SK-N-SH treated with all-trans-retinoic acid at 6 μM for 48 hours (cell line): Measurements from ENCODE around the gene SCNN1B.

Experiments
- ATAC-seq: fragments of 200-7000 bp; cut with Tn5 transposase; 3 replicates; pipeline ENCODE4 v1.9.1; 2020; ENCODE audit warnings: mild to moderate bottlenecking, moderate library complexity
- ARNTL ChIP-seq: fragments of 450-650 bp; formaldehyde crosslinking; IDR thresholded peaks from 2 replicates; pipeline ENCODE4 v1.5.0; 2020; ENCODE audit warnings: low read depth, mild to moderate bottlenecking, moderate library complexity, borderline replicate concordance
- CREB5 ChIP-seq: fragments of 250-450 bp; sonication (Bioruptor Pico); IDR thresholded peaks from 2 replicates; pipeline ENCODE4 v1.5.1; 2020; ENCODE audit warnings: low read depth, mild to moderate bottlenecking, moderate library complexity
- CSDC2 ChIP-seq: fragments of 250-450 bp; sonication (Bioruptor Pico); IDR thresholded peaks from 2 replicates; pipeline ENCODE4 v1.5.0; 2020; ENCODE audit warnings: mild to moderate bottlenecking, moderate library complexity
- CSRNP3 ChIP-seq: fragments of 250-450 bp; sonication (Bioruptor Pico); IDR thresholded peaks from 2 replicates; pipeline ENCODE4 v1.5.1; 2021; ENCODE audit warnings: mild to moderate bottlenecking, moderate library complexity
- ESRRG ChIP-seq: fragments of 250-450 bp; sonication (Bioruptor Pico); IDR thresholded peaks from 2 replicates; pipeline ENCODE4 v1.6.1; 2021; ENCODE audit warnings: mild to moderate bottlenecking
- GLIS3 ChIP-seq: fragments of 250-450 bp; sonication (Bioruptor Pico); IDR thresholded peaks from 2 replicates; pipeline ENCODE4 v1.5.0; 2020; ENCODE audit warnings: mild to moderate bottlenecking, moderate library complexity
- ISL1 ChIP-seq: fragments of 250-450 bp; sonication (Bioruptor Pico); IDR thresholded peaks from 2 replicates; pipeline ENCODE4 v2.1.2; 2022; ENCODE audit warnings: mild to moderate bottlenecking, moderate library complexity
- OSR1 ChIP-seq: fragments of 250-450 bp; sonication (Bioruptor Pico); IDR thresholded peaks from 2 replicates; pipeline ENCODE4 v1.8.0; 2022; ENCODE audit warnings: moderate library complexity, mild to moderate bottlenecking, inconsistent platforms
- PATZ1 ChIP-seq: fragments of 250-450 bp; sonication (Bioruptor Pico); IDR thresholded peaks from 2 replicates; pipeline ENCODE4 v1.8.0; 2020; ENCODE audit warnings: mild to moderate bottlenecking, moderate library complexity, borderline replicate concordance
- POU6F1 ChIP-seq: fragments of 250-450 bp; sonication (Bioruptor Pico); IDR thresholded peaks from 2 replicates; pipeline ENCODE4 v1.8.0; 2021; ENCODE audit warnings: low read depth, mild to moderate bottlenecking, moderate library complexity, borderline replicate concordance
- PPARA ChIP-seq: fragments of 250-450 bp; sonication (Bioruptor Pico); IDR thresholded peaks from 2 replicates; pipeline ENCODE4 v1.5.0; 2020; ENCODE audit warnings: mild to moderate bottlenecking, borderline replicate concordance
- RARB ChIP-seq: fragments of 250-450 bp; sonication (Bioruptor Pico); IDR thresholded peaks from 2 replicates; pipeline ENCODE4 v1.8.0; 2021; ENCODE audit warnings: mild to moderate bottlenecking, moderate library complexity
- SNAI2 ChIP-seq: fragments of 250-450 bp; sonication (Bioruptor Pico); IDR thresholded peaks from 2 replicates; pipeline ENCODE4 v1.5.0; 2020; ENCODE audit warnings: mild to moderate bottlenecking, moderate library complexity
- TOX ChIP-seq: fragments of 250-450 bp; sonication (Bioruptor Pico); IDR thresholded peaks from 2 replicates; pipeline ENCODE4 v1.8.0; 2021; ENCODE audit warnings: mild to moderate bottlenecking, moderate library complexity, borderline replicate concordance
- TSHZ2 ChIP-seq: fragments of 250-450 bp; sonication (Bioruptor Pico); IDR thresholded peaks from 2 replicates; pipeline ENCODE4 v1.5.0; 2020; ENCODE audit warnings: mild to moderate bottlenecking, moderate library complexity
- ZFP3 ChIP-seq: fragments of 250-450 bp; sonication (Bioruptor Pico); IDR thresholded peaks from 2 replicates; pipeline ENCODE4 v1.5.0; 2020; ENCODE audit warnings: mild to moderate bottlenecking, moderate library complexity
- ZFP30 ChIP-seq: fragments of 450-650 bp; formaldehyde crosslinking; IDR thresholded peaks from 2 replicates; pipeline ENCODE4 v1.5.0; 2022; ENCODE audit warnings: mild to moderate bottlenecking, moderate library complexity
- ZNF565 ChIP-seq: fragments of 450-650 bp; formaldehyde crosslinking; conservative IDR thresholded peaks from 2 replicates; pipeline ENCODE4 v1.5.0; 2020; ENCODE audit warnings: low read depth, mild to moderate bottlenecking, moderate library complexity
- ZNF70 ChIP-seq: fragments of 450-650 bp; formaldehyde crosslinking; IDR thresholded peaks from 2 replicates; pipeline ENCODE4 v1.5.0; 2020; ENCODE audit warnings: mild to moderate bottlenecking, moderate library complexity
- ZNF8 ChIP-seq: fragments of 450-650 bp; formaldehyde crosslinking; IDR thresholded peaks from 2 replicates; pipeline ENCODE4 v1.5.0; 2020; ENCODE audit warnings: mild to moderate bottlenecking, moderate library complexity

Gene SCNN1B

GRCh38 chr16:23319861-23320615, 17.9 kb downstream of the SCNN1B start:
- no peak for ATAC-seq
- no peak for TF ChIP-seq ZFP3
- no peak for TF ChIP-seq POU6F1 (CRISPR knock-in tag)
- TF ChIP-seq ISL1 (CRISPR knock-in tag), result no peak
- TF ChIP-seq ZNF8 (CRISPR knock-in tag), result no peak
- no peak for TF ChIP-seq ESRRG (CRISPR knock-in tag)
- no peak for TF ChIP-seq OSR1
- TF ChIP-seq ARNTL, result no peak
- TF ChIP-seq CSDC2 (CRISPR knock-in tag), result no peak
- TF ChIP-seq PATZ1 (CRISPR knock-in tag), result no peak
- no peak for TF ChIP-seq ZFP30
- TF ChIP-seq CREB5 (CRISPR knock-in tag), result no peak

- ATAC-seq, result no peak
- TF ChIP-seq OSR1 (no peak), ZNF8 (CRISPR knock-in tag) (no peak), ESRRG (CRISPR knock-in tag) (no peak), ARNTL (no peak), ZNF565 (CRISPR knock-in tag) (no peak), RARB (CRISPR knock-in tag) (no peak), PPARA (CRISPR knock-in tag) (no peak)
Observed at GRCh38 chr16:23320693-23321092, 18.6 kb downstream of the SCNN1B start.

GRCh38 chr16:23321206-23321875, 19.2 kb downstream of the SCNN1B start:
- TF ChIP-seq ISL1 (CRISPR knock-in tag) (no peak), PATZ1 (CRISPR knock-in tag) (no peak), SNAI2 (CRISPR knock-in tag) (no peak), ZFP30 (no peak), TSHZ2 (CRISPR knock-in tag) (no peak), GLIS3 (CRISPR knock-in tag) (no peak), PPARA (CRISPR knock-in tag) (no peak), TOX (CRISPR knock-in tag) (no peak), RARB (CRISPR knock-in tag) (no peak), ZNF70 (CRISPR knock-in tag) (no peak), CSRNP3 (CRISPR knock-in tag) (no peak), ESRRG (CRISPR knock-in tag) (no peak), CSDC2 (CRISPR knock-in tag) (no peak)
- no peak for ATAC-seq
